Measurements from ENCODE around the gene SEMA6B. TPM values are rescaled to one million over a fixed set of nuclear protein-coding genes. Genes with fewer than 3 reads are reported as not detected.

Gene SEMA6B
- total RNA-seq, 1 experiment from 2014 or later, result 38.4 TPM

DNA sequence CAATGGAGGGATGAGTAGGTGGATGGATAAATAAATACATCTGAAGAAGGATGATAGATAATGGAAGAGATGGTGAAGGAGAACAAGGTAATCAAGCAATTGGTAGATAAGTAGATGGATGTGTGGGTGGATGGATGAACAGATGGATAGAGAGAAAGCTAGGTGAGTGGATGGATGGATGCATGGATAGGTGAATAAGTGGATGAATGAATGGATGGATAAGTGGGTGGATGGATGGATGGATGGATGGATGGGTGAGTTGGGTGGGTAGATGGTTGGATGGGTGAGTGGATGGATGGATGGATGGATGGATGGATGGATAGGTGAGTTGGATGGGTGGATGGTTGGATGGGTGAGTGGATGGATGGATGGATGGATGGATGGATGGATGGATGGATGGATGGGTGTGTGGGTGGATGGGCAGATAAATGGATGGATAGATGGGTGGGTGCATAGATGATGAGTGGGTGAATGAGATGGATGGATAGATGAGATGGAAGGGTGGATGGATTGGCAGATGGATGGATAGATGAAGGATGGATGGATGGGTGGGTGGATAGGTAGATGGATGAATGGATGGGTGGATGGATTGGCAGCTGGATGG, 6.3 kb downstream of the SEMA6B start:
- Histone ChIP-seq H3K79me1 (ENCODE audit: insufficient read depth, low read depth, low read length, poor library complexity, severe bottlenecking) (no peaks in the 10 kb centered on the region), H2BK12ac (ENCODE audit: insufficient read length, low read depth, low read length) (no peak overlapping the region), H3K14ac (ENCODE audit: insufficient read depth, low read length) (no peak overlapping the region), H3K4me2 (ENCODE audit: insufficient read depth, insufficient read length, low read length) (no peak overlapping the region), H4K5ac (ENCODE audit: insufficient read length, low read depth, low read length) (no peak overlapping the region), H2AFZ (ENCODE audit: low read length) (no peak overlapping the region), H3K18ac (ENCODE audit: insufficient read length, low read depth, low read length) (no peak overlapping the region), H3K4ac (ENCODE audit: low read depth, low read length) (no peak overlapping the region), H2BK120ac (ENCODE audit: low read depth, low read length, poor library complexity, severe bottlenecking) (no peak overlapping the region), H3K27ac (ENCODE audit: insufficient read length, low read depth, low read length) (no peak overlapping the region), H4K20me1 (ENCODE audit: control insufficient read depth, insufficient read depth, insufficient read length) (peaks cover 9% of the 10 kb centered on the region), H3K9ac (ENCODE audit: extremely low read depth, insufficient read length, low read length) (no peak overlapping the region), H4K91ac (ENCODE audit: insufficient read length, low read depth, low read length) (no peak overlapping the region), H3K27me3 (ENCODE audit: insufficient read depth, low read length) (no peaks in the 10 kb centered on the region), H3K79me2 (ENCODE audit: insufficient read depth, low read length) (no peaks in the 10 kb centered on the region), H2BK5ac (ENCODE audit: insufficient read length, low read length) (no peak overlapping the region), H3K56ac (ENCODE audit: insufficient read length, low read depth, low read length) (no peak overlapping the region), H3K23me2 (ENCODE audit: insufficient read length, low read depth, low read length, poor library complexity, severe bottlenecking) (no peaks in the 10 kb centered on the region), H3K23ac (ENCODE audit: insufficient read length, low read depth, low read length) (no peak overlapping the region), H2BK20ac (ENCODE audit: low read depth, low read length, poor library complexity, severe bottlenecking) (no peak overlapping the region), H3K9me3 (ENCODE audit: control insufficient read depth, low read depth, low read length) (no peaks in the 10 kb centered on the region), H3T11ph (ENCODE audit: low read length) (no peak overlapping the region), H3K4me1 (ENCODE audit: insufficient read depth, low read length) (no peaks in the 10 kb centered on the region; the same call in 1 of the 2 replicates), H2AK5ac (ENCODE audit: insufficient read length, low read length) (no peak overlapping the region), H4K8ac (replicated peaks; ENCODE audit: insufficient read length, low read depth, low read length) (no peak overlapping the region), H2BK15ac (ENCODE audit: low read depth, low read length) (no peak overlapping the region)
- TF ChIP-seq, protein P1, sequence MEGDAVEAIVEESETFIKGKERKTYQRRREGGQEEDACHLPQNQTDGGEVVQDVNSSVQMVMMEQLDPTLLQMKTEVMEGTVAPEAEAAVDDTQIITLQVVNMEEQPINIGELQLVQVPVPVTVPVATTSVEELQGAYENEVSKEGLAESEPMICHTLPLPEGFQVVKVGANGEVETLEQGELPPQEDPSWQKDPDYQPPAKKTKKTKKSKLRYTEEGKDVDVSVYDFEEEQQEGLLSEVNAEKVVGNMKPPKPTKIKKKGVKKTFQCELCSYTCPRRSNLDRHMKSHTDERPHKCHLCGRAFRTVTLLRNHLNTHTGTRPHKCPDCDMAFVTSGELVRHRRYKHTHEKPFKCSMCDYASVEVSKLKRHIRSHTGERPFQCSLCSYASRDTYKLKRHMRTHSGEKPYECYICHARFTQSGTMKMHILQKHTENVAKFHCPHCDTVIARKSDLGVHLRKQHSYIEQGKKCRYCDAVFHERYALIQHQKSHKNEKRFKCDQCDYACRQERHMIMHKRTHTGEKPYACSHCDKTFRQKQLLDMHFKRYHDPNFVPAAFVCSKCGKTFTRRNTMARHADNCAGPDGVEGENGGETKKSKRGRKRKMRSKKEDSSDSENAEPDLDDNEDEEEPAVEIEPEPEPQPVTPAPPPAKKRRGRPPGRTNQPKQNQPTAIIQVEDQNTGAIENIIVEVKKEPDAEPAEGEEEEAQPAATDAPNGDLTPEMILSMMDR (conservative IDR thresholded peaks at IDR 0.05), result no peak
- DNase-seq, result no peak
- Mint-ChIP-seq H3K4me3 (no peak overlapping the region), H3K27me3 (ENCODE audit: low read depth) (peaks cover 3% of the 10 kb centered on the region), H3K4me1 (peaks cover 9 to 18% of the 10 kb centered on the region in 2 experiments), H3K9me3 (no peaks in the 10 kb centered on the region; a peak in 1 of 5 replicates), H3K36me3 (ENCODE audit: insufficient read depth in 1 of 3, low read depth in 3 of 3) (peaks cover 38 to 72% (median 60%) of the 10 kb centered on the region in 3 experiments), H3K27ac (no peak overlapping the region)

All from H9 (cell line).